AG08395 (cell line): ENCODE data around the gene ADAMTS9.

Experiments used
- DNase-seq: peaks from one replicate; pipeline ENCODE4 v3.0.0; 2012; ENCODE audit warnings: mixed read lengths, low spot score

The ADAMTS9 gene

DNA sequence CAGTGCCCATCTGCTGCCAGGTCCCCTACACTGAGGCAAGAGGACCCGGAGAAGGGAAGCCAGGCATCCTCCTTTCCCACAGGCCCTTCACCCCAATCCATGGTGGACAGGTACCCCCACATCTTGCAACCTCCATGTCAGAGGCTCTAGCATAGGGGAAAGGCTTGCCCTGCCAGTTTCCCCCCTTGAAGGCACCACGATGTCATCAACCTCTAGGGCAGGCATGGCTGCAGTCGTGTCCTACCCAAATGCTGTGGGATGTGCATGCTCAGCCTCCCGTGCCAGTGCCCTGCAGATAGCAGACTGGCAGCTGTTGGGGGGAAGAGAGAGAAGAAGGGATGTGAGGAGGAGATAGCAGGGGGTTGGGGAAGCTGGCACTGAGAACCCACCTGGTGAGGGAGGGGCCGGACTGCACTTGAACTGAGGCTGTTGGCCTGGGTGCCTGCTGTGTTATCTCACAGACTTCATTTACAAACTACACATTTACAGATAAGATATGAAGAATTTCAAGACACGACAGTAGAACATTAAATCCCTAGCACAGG is 197.5 kb downstream of the ADAMTS9 start:
- DNase-seq, result no peak

DNA sequence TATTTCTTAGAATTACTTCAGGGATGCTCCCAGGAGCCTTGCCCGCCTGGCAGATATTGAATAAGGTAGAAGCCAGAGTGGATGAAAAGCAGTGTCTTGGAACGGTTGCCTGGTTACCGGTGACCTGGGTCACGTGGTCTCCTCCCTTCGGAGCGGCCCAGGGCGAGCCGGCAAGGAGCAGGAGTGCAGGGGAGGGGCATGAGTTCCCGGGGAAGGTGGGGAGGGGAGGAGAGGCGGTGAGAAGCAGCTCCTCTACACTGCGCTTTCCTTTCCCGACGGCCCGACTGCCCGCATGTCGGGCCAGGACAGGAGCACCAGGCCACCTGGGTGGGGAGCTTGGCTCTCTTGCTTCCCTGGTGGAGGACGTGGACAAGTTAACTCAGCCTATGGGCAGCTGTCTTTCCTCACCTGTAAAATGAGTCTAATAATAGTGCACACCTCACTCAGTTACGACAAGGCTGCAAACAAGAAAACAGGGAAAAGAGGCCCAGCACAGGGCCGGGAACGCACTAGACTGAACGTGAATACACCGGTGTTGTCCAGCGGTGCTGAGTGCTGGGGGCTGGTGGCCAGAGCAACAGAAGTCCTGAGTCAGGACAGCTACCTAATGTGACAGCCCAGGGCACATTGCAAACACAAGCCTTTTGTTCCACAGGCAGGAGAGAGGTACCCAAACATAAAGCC is 198.3 kb downstream of the ADAMTS9 start:
- DNase-seq, result no peak

DNA sequence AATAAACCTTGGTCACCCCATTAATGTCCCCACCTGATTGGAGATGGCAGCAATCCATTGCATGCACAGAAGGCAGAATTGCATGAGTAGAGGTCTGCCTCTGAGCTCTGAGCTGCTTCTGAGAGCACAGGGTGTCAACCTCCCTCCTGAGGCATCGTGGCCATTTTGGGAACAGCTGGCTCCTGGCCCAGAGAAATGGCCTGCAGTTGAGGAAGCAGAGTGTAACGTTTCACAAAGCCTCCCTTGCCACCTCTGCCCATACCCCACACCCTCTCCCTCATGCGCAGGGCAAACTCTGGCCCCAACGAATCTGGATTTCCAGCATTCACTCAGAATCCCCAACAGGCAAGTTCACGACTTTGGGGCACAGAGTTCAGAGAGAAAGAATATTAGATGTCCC is 198.9 kb downstream of the ADAMTS9 start:
- no peak for DNase-seq

DNA sequence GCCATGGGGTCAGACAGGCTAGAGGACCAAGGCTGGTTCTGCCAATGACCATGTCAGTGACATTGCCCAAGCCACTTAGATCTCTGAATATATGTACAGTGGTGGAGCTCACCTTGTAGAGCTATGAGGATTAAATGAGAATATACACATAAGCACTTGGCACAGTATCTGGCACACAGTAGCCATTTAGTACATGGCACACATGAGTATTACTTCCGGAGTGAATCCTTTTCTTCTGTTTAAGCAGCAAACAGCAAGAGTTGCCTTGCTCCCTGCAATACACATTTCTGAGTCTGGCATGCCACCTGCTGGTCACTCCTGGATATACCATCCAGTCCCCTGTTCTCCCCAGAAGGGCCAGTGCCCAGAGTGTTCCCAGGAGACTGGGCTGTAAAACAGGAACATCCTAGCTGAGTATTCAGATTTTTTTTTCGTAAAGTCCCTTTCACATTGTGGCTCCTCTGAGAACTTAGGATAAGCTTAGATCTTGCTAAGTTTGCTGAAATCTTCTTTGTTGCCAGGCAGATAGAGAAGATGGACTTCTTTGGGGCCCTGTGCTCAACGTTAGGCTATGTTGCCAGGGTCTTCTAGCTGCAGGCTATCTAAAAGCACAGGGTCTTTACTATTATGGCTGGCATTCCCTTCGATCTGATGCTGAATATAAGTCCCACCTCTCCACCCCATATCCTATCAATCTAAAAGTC is 203.4 kb downstream of the ADAMTS9 start:
- peak; percentile 83 for DNase-seq

DNA sequence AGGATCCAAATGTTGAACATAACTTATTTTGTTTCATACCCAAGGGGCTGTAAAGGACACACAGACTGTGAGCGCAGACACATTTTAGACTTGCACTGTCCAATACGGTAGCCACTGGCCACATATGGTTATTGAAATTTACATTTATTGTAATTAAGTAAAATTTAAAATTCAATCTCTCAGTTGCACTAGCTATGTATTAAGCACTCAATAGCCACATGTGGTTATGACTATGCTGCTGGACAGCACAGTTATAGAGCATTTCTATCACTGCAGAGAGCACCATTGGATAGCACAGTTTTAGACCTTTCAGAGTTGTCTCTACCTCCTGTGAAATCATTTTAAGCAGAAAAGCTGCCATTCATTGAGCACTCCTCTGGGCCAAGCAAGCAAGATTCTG is 204.3 kb downstream of the ADAMTS9 start:
- no peak for DNase-seq

DNA sequence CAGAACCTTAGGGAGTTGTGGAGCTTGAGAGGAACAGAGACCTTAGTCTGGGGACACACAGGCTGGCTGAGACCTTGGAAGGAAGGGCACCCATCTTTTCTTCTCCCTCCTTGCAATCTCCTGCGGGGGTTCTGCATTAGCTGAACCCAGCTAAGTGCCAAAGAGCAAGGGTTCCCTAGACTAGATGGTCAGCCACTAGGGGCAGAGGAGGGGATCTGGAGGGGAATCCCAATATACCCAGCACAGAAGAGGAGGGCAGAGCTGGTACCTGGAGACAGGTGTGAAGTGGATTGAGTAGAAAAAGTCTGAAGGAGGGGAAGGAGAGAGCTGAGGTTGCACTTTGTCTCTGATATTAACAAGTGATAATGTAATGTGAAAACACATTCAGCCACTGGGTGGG is 212.8 kb downstream of the ADAMTS9 start:
- no peak for DNase-seq

DNA sequence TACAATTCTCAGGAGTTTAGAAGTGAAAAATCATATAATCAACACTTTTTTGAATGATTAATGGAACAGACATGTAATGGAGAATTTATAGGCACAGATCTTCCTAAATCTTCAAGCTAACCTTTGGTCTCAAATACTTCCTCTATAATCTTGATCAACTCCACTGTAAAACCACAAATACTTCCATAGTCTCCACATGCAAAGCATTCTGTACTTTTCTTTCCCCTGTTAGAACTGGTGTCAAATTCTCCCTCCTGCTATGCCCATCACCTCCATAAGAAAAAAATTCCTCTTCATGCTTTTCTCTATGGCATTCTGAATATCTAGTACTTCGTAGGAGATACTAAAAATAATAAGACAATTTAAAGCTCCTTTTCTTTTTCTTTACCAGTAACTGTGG is 214.3 kb downstream of the ADAMTS9 start:
- no peak for DNase-seq

DNA sequence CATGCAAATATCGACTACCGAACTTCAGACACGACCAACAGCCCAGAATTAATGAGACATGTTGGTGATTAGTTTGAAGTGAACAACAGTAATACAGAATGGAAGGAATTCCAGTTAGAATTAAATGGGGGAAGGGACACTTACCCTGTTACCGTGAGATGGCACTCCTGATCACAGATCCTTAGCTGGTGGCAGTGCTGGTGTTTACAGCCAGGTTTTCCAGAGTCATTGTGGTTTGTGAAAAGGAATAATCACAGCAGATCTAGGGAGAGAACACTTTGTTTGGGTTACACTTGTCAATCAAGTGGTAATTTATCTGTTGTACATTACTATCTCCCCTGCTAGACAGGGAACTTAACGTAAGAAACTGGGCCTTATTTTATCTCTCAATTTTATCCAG is 217.4 kb downstream of the ADAMTS9 start:
- DNase-seq, result no peak

DNA sequence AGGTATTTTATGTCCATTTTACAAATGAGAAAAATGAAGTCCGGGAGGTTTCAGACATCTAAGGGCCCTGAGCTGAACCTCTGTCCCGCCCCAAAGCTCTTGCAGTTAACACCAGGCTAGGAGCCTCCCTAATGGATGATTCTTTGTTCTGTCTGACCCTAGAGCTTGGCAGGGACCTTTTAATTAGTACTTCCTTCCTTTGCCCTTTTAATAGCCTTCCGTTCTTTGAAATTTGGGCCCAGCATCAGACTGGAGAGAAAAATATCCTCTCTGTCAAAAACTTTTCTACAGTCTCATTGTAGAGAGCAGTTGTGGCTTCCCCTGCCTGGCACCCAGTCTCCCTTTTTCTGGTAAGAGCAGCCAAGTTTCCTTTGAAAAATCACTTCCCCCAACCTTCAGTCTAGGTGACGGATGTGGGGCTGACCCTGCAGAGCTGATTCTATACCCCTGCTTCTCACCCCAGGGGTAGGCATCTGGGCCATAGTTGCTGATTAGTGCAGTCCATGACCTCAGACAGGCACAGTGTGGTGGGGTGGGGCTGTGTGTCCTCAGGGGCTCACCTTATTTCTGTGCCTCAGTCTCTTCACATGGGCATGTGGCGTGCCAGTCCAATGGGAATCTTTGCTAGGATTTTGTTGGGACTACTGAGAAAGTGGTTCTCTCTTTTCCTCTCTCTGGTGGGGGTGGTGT is 220.4 kb downstream of the ADAMTS9 start:
- DNase-seq, result no peak
